Upper lobe of right lung (tissue), 1 donor: ENCODE data around the gene ZNF771. TPM values are rescaled to one million over a fixed set of nuclear protein-coding genes. Genes with fewer than 3 reads are reported as not detected.

Source experiments
- ATAC-seq: fragments of 200-7000 bp; cut with Tn5 transposase; one replicate; pipeline ENCODE4 v1.9.1; 2020; ENCODE audit warnings: mild to moderate bottlenecking, moderate library complexity
- DNase-seq: peaks from one replicate; pipeline ENCODE4 v3.0.0-alpha.2; 2020
- H3K27ac ChIP-seq: fragments of 200-600 bp; one replicate; pipeline ENCODE4 v1.8.0; 2022
- H3K27me3 ChIP-seq: fragments of 200-600 bp; one replicate; pipeline ENCODE4 v1.8.0; 2022; ENCODE audit warnings: mild to moderate bottlenecking
- H3K36me3 ChIP-seq: fragments of 200-600 bp; one replicate; pipeline ENCODE4 v1.8.0; 2022
- H3K4me1 ChIP-seq: fragments of 200-600 bp; one replicate; pipeline ENCODE4 v1.8.0; 2022
- H3K4me3 ChIP-seq: fragments of 200-600 bp; one replicate; pipeline ENCODE4 v1.8.0; 2022; ENCODE audit warnings: mild to moderate bottlenecking
- H3K9me3 ChIP-seq: fragments of 200-600 bp; one replicate; pipeline ENCODE4 v1.8.0; 2022
- CTCF ChIP-seq: fragments of 200-600 bp; IDR thresholded peaks from one replicate; pipeline ENCODE4 v1.8.0; 2022; ENCODE audit warnings: antibody characterized with exemption
- intact Hi-C: fragments of 100-400 bp; cut with DNase I; formaldehyde crosslinking; loops from one replicate; pipeline ENCODE4 v1.11.0; 2022
- long read RNA-seq: library from polyadenylated mRNA; unstranded; transcript quantifications from one replicate; pipeline ENCODE4 v2.0.0, GENCODE V29; 2021
- total RNA-seq: library from RNA; stranded (reverse); fragmentation: NEBNext Ultra II Directional; extraction: Animal tissue kit (Norgen Biotek cat#: 25700); gene quantifications from one replicate; pipeline ENCODE4 v1.2.1, GENCODE V29; 2021
- donor health status: DM: no; HTN: yes; CAD: no; lungs with severe emphysema.

The ZNF771 gene
- 4.5 TPM for total RNA-seq
- long read RNA-seq, transcript ZNF771-201 (3 exons, 2,371 nt): major isoform, 8 of 12 reads
- long read RNA-seq, partial matches to known transcripts: 4 of 12 reads
- long read RNA-seq, other reads (novel, unspliced or antisense): 0 of 12 reads

- intact Hi-C loops: no loop called here
- H3K27ac ChIP-seq: peak within 1 kb of the TSS; percentile 77
- H3K4me3 ChIP-seq: peak within 1 kb of the TSS; percentile 62
- no peaks in the 10 kb centered on the region for H3K9me3 ChIP-seq
- TF ChIP-seq CTCF: peak; percentile 19
- peak; percentile 97 for ATAC-seq
- peak; percentile 97 for DNase-seq
- H3K27me3 ChIP-seq: no peaks in the 10 kb centered on the region
- peaks cover 4% of the 10 kb centered on the region for H3K36me3 ChIP-seq
- peaks cover 21% of the 10 kb centered on the region for H3K4me1 ChIP-seq
Measured at GRCh38 chr16:30407102-30407803, at the start of gene ZNF771. ZNF771 (plus strand) TSS chr16:30407606; CDS start chr16:30408054, 448 bp downstream.

- no peak for TF ChIP-seq CTCF
- Histone ChIP-seq H3K27ac (no peak overlapping the region), H3K27me3 (no peaks in the 10 kb centered on the region), H3K4me1 (peaks cover 22% of the 10 kb centered on the region), H3K4me3 (no peak overlapping the region), H3K36me3 (peaks cover 62% of the 10 kb centered on the region), H3K9me3 (no peaks in the 10 kb centered on the region)
- DNase-seq (no peak), ATAC-seq (no peak)
- intact Hi-C loops: no loop called here
Measured at GRCh38 chr16:30357715-30358576, 49.5 kb upstream of the ZNF771 start.

- Histone ChIP-seq H3K36me3 (peaks cover 60% of the 10 kb centered on the region), H3K9me3 (no peaks in the 10 kb centered on the region), H3K4me3 (no peak overlapping the region), H3K27ac (no peak overlapping the region), H3K27me3 (no peaks in the 10 kb centered on the region), H3K4me1 (peaks cover 18% of the 10 kb centered on the region)
- TF ChIP-seq CTCF: no peak
- DNase-seq (no peak), ATAC-seq (no peak)
- intact Hi-C loops: no loop called here
Measured at GRCh38 chr16:30358577-30358936, 48.8 kb upstream of the ZNF771 start.

GRCh38 chr16:30358990-30359870 lies 48.2 kb upstream of the ZNF771 start:
- H3K27me3 ChIP-seq: no peaks in the 10 kb centered on the region
- H3K36me3 ChIP-seq: peaks cover 63% of the 10 kb centered on the region
- no peak for TF ChIP-seq CTCF
- no peak for ATAC-seq
- H3K4me1 ChIP-seq: peaks cover 12% of the 10 kb centered on the region
- no peak overlapping the region for H3K4me3 ChIP-seq
- intact Hi-C loops: no loop called here
- no peak for DNase-seq
- H3K9me3 ChIP-seq: no peaks in the 10 kb centered on the region
- no peak overlapping the region for H3K27ac ChIP-seq

GRCh38 chr16:30359871-30360170 lies 47.6 kb upstream of the ZNF771 start:
- ATAC-seq (no peak), DNase-seq (no peak)
- TF ChIP-seq CTCF: no peak
- no peak overlapping the region for H3K4me3 ChIP-seq
- H3K4me1 ChIP-seq: peaks cover 10% of the 10 kb centered on the region
- no peaks in the 10 kb centered on the region for H3K9me3 ChIP-seq
- H3K27me3 ChIP-seq: no peaks in the 10 kb centered on the region
- H3K27ac ChIP-seq: no peak overlapping the region
- H3K36me3 ChIP-seq: peaks cover 69% of the 10 kb centered on the region
- intact Hi-C loops: no loop called here
